ENCODE results near the gene THSD7B. TPM values are rescaled to one million over a fixed set of nuclear protein-coding genes. Genes with fewer than 3 reads are reported as not detected.
"Not testable (repeated sequence)": the region's sequence is repeated elsewhere in the genome, so short reads cannot be mapped to it uniquely, and the experiment has no call there.

THSD7B gene
- total and polyA plus RNA-seq, 4 donors: 3.9 to 10.8 (median 4.0) TPM

DNA sequence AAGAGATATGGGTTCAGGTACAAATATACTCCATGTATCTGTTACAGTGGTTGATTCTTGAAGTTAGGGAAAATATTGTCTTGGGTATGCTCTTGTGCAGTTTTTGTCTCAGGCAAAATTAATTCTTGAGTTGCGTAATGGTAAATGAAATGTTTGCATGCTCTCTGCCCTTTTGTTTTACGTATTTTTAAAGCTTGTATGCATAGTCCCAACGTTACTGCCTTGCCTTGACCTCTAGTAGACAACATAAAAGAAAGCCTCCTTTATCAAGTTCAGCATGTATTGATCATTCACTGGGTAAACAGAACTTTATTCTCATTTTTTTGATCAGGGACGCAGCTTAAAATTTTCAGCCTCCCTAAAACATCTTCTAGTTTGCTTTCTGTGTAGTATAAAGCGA lies 283.1 kb downstream of the THSD7B start:
- DNase-seq (ENCODE audit: low read depth in 4 of 6, low spot score in 6 of 6): no peak
- Histone ChIP-seq H3K4me3 (ENCODE audit: low read depth, low read length) (no peak overlapping the region), H3K27ac (ENCODE audit: low read depth, low read length) (no peak overlapping the region), H3K27me3 (ENCODE audit: control insufficient read depth, insufficient read depth, low read length) (no peaks in the 10 kb centered on the region), H3K36me3 (ENCODE audit: control insufficient read depth, insufficient read depth, low read length) (no peaks in the 10 kb centered on the region), H3K4me1 (ENCODE audit: control insufficient read depth, insufficient read depth, low read length) (no peaks in the 10 kb centered on the region), H3K9me3 (ENCODE audit: control insufficient read depth, insufficient read depth, low read length) (no peaks in the 10 kb centered on the region)
- no CpG with 5 or more reads among the region's 5 CpGs for WGBS (ENCODE audit: insufficient coverage)

GRCh38 chr2:137049518-137049917 lies 284.2 kb downstream of the THSD7B start:
- H3K27ac ChIP-seq (ENCODE audit: low read depth, low read length): no peak overlapping the region
- H3K4me3 ChIP-seq (ENCODE audit: low read depth, low read length): no peak overlapping the region
- no peak for DNase-seq (ENCODE audit: low read depth in 4 of 6, low spot score in 6 of 6)
- H3K9me3 ChIP-seq (ENCODE audit: control insufficient read depth, insufficient read depth, low read length): no peaks in the 10 kb centered on the region
- no peaks in the 10 kb centered on the region for H3K36me3 ChIP-seq (ENCODE audit: control insufficient read depth, insufficient read depth, low read length)
- H3K27me3 ChIP-seq (ENCODE audit: control insufficient read depth, insufficient read depth, low read length): no peaks in the 10 kb centered on the region
- no peaks in the 10 kb centered on the region for H3K4me1 ChIP-seq (ENCODE audit: control insufficient read depth, insufficient read depth, low read length)

- Histone ChIP-seq H3K9me3 (ENCODE audit: control insufficient read depth, insufficient read depth, low read length) (no peaks in the 10 kb centered on the region), H3K4me3 (ENCODE audit: low read depth, low read length) (no peak overlapping the region), H3K27me3 (ENCODE audit: control insufficient read depth, insufficient read depth, low read length) (no peaks in the 10 kb centered on the region), H3K4me1 (ENCODE audit: control insufficient read depth, insufficient read depth, low read length) (no peaks in the 10 kb centered on the region), H3K27ac (ENCODE audit: low read depth, low read length) (no peak overlapping the region), H3K36me3 (ENCODE audit: control insufficient read depth, insufficient read depth, low read length) (no peaks in the 10 kb centered on the region)
- no peak for DNase-seq (ENCODE audit: low read depth in 4 of 6, low spot score in 6 of 6)
- WGBS (ENCODE audit: insufficient coverage): no CpG with 5 or more reads among the region's 2 CpGs
Observed at GRCh38 chr2:137050949-137051348, 285.6 kb downstream of the THSD7B start.

DNA sequence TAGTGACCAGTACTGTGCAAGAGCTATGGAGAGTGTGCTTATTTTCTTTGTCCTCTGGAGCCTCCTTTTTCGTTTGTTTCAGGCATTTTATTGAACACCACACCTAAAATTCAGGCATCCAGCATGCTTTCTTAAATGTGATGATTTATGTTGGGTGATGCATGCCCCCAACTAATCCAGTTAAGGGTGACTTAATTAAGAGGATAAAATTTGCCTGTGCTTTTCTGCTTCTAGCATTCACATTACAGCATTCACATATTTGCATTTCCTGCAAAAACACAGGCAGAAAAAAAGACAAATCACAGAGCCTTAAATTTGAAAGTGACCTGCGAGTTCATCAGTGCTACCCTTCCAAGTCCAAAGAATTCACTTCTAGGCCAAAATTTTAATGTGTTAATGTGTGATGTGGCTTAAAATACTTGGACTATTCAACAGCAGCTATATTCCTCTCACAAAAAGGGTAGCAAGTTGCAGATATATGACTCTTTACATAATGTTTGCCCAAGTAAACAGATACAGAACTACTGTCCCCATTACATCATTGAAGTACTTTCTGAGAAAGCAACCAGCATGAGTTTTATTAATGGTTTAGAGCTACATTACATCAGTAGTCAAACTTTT lies 286.5 kb downstream of the THSD7B start:
- Histone ChIP-seq H3K9me3 (ENCODE audit: control insufficient read depth, insufficient read depth, low read length) (no peaks in the 10 kb centered on the region), H3K4me1 (ENCODE audit: control insufficient read depth, insufficient read depth, low read length) (no peaks in the 10 kb centered on the region), H3K27ac (ENCODE audit: low read depth, low read length) (no peak overlapping the region), H3K4me3 (ENCODE audit: low read depth, low read length) (no peak overlapping the region), H3K27me3 (ENCODE audit: control insufficient read depth, insufficient read depth, low read length) (no peaks in the 10 kb centered on the region), H3K36me3 (ENCODE audit: control insufficient read depth, insufficient read depth, low read length) (no peaks in the 10 kb centered on the region)
- WGBS (ENCODE audit: insufficient coverage): no CpG with 5 or more reads among the region's 2 CpGs
- no peak for DNase-seq (ENCODE audit: low read depth in 4 of 6, low spot score in 6 of 6)

DNA sequence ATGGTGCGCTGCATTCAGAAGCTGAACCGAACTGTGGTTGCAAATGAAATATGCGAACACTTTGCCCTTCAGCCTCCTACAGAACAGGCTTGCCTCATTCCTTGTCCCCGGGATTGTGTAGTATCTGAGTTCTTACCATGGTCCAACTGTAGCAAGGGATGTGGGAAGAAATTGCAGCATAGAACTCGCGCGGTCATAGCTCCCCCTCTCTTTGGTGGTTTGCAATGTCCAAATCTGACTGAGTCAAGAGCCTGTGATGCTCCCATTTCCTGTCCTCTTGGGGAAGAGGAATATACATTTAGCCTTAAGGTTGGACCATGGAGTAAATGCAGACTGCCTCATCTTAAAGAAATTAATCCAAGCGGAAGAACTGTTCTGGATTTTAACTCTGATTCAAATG lies 291.4 kb downstream of the THSD7B start:
- no peak for DNase-seq (ENCODE audit: low read depth in 4 of 6, low spot score in 6 of 6)
- no peaks in the 10 kb centered on the region for H3K36me3 ChIP-seq (ENCODE audit: control insufficient read depth, insufficient read depth, low read length)

DNA sequence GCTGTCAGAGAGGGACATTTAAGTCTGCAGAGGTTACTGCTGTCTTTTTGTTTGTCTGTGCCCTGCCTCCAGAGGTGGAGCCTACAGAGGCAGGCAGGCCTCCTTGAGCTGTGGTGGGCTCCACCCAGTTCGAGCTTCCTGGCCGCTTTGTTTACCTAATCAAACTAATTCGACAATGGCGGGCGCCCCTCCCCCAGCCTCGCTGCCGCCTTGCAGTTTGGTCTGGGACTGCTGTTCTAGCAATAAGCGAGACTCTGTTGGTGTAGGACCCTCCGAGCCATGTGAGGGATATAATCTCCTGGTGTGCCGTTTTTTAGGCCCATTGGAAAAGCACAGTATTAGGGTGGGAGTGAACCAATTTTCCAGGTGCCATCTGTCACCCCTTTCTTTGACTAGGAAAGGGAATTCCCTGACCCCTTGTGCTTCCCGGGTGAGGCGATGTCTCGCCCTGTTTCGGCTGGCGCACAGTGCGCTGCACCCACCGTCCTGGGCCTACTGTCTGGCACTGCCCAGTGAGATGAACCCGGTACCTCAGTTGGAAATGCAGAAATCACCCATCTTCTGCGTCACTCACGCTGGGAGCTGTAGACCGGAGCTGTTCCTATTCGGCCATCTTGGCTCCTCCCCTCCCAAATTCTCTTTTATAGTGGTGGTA lies 310.9 kb downstream of the THSD7B start:
- not testable (repeated sequence) for H3K27ac ChIP-seq (ENCODE audit: low read depth, low read length); DNase-seq (ENCODE audit: low read depth in 4 of 6, low spot score in 6 of 6)
- 95% methylated on average over 14 of the region's 22 CpGs for WGBS (ENCODE audit: insufficient coverage)

More for the DNA sequence above, 291.4 kb downstream of the THSD7B start:
- Histone ChIP-seq H3K4me3 (ENCODE audit: low read depth, low read length) (no peak overlapping the region), H3K9me3 (ENCODE audit: control insufficient read depth, insufficient read depth, low read length) (no peaks in the 10 kb centered on the region), H3K4me1 (ENCODE audit: control insufficient read depth, insufficient read depth, low read length) (no peaks in the 10 kb centered on the region), H3K27ac (ENCODE audit: low read depth, low read length) (no peak overlapping the region), H3K27me3 (ENCODE audit: control insufficient read depth, insufficient read depth, low read length) (no peaks in the 10 kb centered on the region)
- 100% methylated on average over 1 of the region's 8 CpGs for WGBS (ENCODE audit: insufficient coverage)

GRCh38 chr2:137091704-137092103 lies 326.4 kb downstream of the THSD7B start:
- Histone ChIP-seq H3K27ac (ENCODE audit: low read depth, low read length) (no peak overlapping the region), H3K9me3 (ENCODE audit: control insufficient read depth, insufficient read depth, low read length) (no peaks in the 10 kb centered on the region), H3K36me3 (ENCODE audit: control insufficient read depth, insufficient read depth, low read length) (no peaks in the 10 kb centered on the region), H3K27me3 (ENCODE audit: control insufficient read depth, insufficient read depth, low read length) (no peaks in the 10 kb centered on the region), H3K4me3 (ENCODE audit: low read depth, low read length) (no peak overlapping the region), H3K4me1 (ENCODE audit: control insufficient read depth, insufficient read depth, low read length) (no peaks in the 10 kb centered on the region)
- WGBS (ENCODE audit: insufficient coverage): no CpG with 5 or more reads among the region's 3 CpGs
- DNase-seq (ENCODE audit: low read depth in 4 of 6, low spot score in 6 of 6): no peak

More for the DNA sequence above, 310.9 kb downstream of the THSD7B start:
- not testable (repeated sequence) for H3K36me3 ChIP-seq (ENCODE audit: control insufficient read depth, insufficient read depth, low read length); H3K4me1 ChIP-seq (ENCODE audit: control insufficient read depth, insufficient read depth, low read length); H3K27me3 ChIP-seq (ENCODE audit: control insufficient read depth, insufficient read depth, low read length); H3K4me3 ChIP-seq (ENCODE audit: low read depth, low read length); H3K9me3 ChIP-seq (ENCODE audit: control insufficient read depth, insufficient read depth, low read length)

DNA sequence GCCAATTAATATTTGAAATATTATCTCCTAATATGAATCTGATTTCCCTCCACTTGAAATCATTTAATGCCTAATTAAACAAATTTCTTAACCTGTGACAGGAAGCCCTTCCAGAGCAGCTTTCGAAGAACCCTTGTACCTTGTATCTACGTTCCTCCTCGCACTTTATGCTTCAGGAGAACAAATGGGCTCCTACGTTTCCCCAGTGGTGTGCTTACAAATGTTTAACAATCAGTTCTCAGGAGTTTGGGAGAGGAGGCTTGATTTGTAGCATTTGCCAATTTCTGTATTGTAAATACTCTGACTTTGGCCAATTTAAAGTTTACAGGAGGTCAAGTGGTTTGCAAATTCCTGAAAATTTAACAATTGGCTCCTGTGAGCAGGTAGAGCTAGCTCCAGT lies 327.8 kb downstream of the THSD7B start:
- H3K4me1 ChIP-seq (ENCODE audit: control insufficient read depth, insufficient read depth, low read length): no peaks in the 10 kb centered on the region
- H3K36me3 ChIP-seq (ENCODE audit: control insufficient read depth, insufficient read depth, low read length): no peaks in the 10 kb centered on the region
- no peak overlapping the region for H3K4me3 ChIP-seq (ENCODE audit: low read depth, low read length)
- H3K27ac ChIP-seq (ENCODE audit: low read depth, low read length): no peak overlapping the region
- no peaks in the 10 kb centered on the region for H3K27me3 ChIP-seq (ENCODE audit: control insufficient read depth, insufficient read depth, low read length)
- no peaks in the 10 kb centered on the region for H3K9me3 ChIP-seq (ENCODE audit: control insufficient read depth, insufficient read depth, low read length)
- DNase-seq (ENCODE audit: low read depth in 4 of 6, low spot score in 6 of 6): no peak
- WGBS (ENCODE audit: insufficient coverage): 88% methylated on average over 1 of the region's 4 CpGs

DNA sequence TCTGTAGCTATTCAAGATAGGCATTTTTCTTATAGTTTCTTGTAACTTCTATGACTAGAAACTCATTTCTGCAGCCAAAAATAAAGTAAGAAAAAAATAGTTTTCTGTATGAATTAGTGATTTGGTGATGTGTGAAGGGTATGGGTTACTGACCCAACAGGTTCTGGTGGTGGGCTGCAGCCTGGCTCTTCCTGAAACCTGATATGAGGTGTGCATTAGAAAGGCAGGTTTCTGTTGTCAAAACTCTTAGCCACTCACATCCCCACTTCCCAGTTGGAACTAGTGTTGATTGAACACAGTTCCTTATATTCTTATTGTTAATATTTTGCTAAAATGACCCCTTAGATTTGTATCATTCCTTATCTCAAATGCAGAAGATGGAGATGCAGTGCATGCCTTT lies 330.8 kb downstream of the THSD7B start:
- no peak overlapping the region for H3K4me3 ChIP-seq (ENCODE audit: low read depth, low read length)
- H3K27ac ChIP-seq (ENCODE audit: low read depth, low read length): no peak overlapping the region
- no peaks in the 10 kb centered on the region for H3K36me3 ChIP-seq (ENCODE audit: control insufficient read depth, insufficient read depth, low read length)
- no peaks in the 10 kb centered on the region for H3K9me3 ChIP-seq (ENCODE audit: control insufficient read depth, insufficient read depth, low read length)
- H3K4me1 ChIP-seq (ENCODE audit: control insufficient read depth, insufficient read depth, low read length): no peaks in the 10 kb centered on the region
- no peaks in the 10 kb centered on the region for H3K27me3 ChIP-seq (ENCODE audit: control insufficient read depth, insufficient read depth, low read length)
- DNase-seq (ENCODE audit: low read depth in 4 of 6, low spot score in 6 of 6): no peak

- H3K36me3 ChIP-seq (ENCODE audit: control insufficient read depth, insufficient read depth, low read length): no peaks in the 10 kb centered on the region
- H3K27ac ChIP-seq (ENCODE audit: low read depth, low read length): no peak overlapping the region
- H3K4me1 ChIP-seq (ENCODE audit: control insufficient read depth, insufficient read depth, low read length): no peaks in the 10 kb centered on the region
- no CpG with 5 or more reads among the region's 1 CpG for WGBS (ENCODE audit: insufficient coverage)
- H3K27me3 ChIP-seq (ENCODE audit: control insufficient read depth, insufficient read depth, low read length): no peaks in the 10 kb centered on the region
- no peak for DNase-seq (ENCODE audit: low read depth in 4 of 6, low spot score in 6 of 6)
- H3K9me3 ChIP-seq (ENCODE audit: control insufficient read depth, insufficient read depth, low read length): no peaks in the 10 kb centered on the region
- no peak overlapping the region for H3K4me3 ChIP-seq (ENCODE audit: low read depth, low read length)
Observed at GRCh38 chr2:137096693-137097092, 331.3 kb downstream of the THSD7B start.

Measured in spinal cord (tissue), 10 donors.